Mesenchymal stem cell (in vitro differentiated cells and primary cell): ENCODE results near the gene EID1.

Experiments
- DNase-seq: peaks from one replicate; pipeline ENCODE4 v3.0.0-alpha.2; 2013
- H2AFZ ChIP-seq: one replicate; pipeline ENCODE4 v1.6.1; 2013; ENCODE audit warnings: low read depth, mild to moderate bottlenecking, control low read depth, inconsistent platforms, low read length, moderate library complexity
- H2AK5ac ChIP-seq: 2 replicates; pipeline ENCODE4 v1.6.1; 2013; ENCODE audit warnings: low read length, moderate library complexity, mild to moderate bottlenecking, inconsistent platforms; ENCODE audit not compliant: severe bottlenecking
- H2BK120ac ChIP-seq: one replicate; pipeline ENCODE4 v1.6.1; 2013; ENCODE audit warnings: low read depth, mild to moderate bottlenecking, inconsistent platforms, low read length, moderate library complexity
- H2BK12ac ChIP-seq, 2 experiments: one replicate each; pipeline ENCODE4 v1.6.1; 2013; ENCODE audit warnings: inconsistent platforms in 2 of 2, low read length in 2 of 2, mild to moderate bottlenecking in 2 of 2, moderate library complexity in 2 of 2, control low read depth in 1 of 2
- H2BK15ac ChIP-seq: one replicate; pipeline ENCODE4 v1.6.1; 2013; ENCODE audit warnings: mild to moderate bottlenecking, low read depth, inconsistent platforms; ENCODE audit not compliant: poor library complexity, severe bottlenecking
- H2BK5ac ChIP-seq: 2 replicates; pipeline ENCODE4 v1.6.1; 2013; ENCODE audit warnings: low read depth, mild to moderate bottlenecking, low read length, control low read depth, inconsistent platforms; ENCODE audit not compliant: poor library complexity, severe bottlenecking
- H3K14ac ChIP-seq, 2 experiments: one replicate each; pipeline ENCODE4 v1.6.1; 2013; ENCODE audit warnings: inconsistent platforms in 2 of 2, low read length in 2 of 2, control low read depth in 1 of 2, mild to moderate bottlenecking in 1 of 2, moderate library complexity in 1 of 2
- H3K18ac ChIP-seq, 2 experiments: one replicate each; pipeline ENCODE4 v1.6.1; 2013; ENCODE audit warnings: inconsistent platforms in 2 of 2, low read length in 2 of 2, control low read depth in 1 of 2, low read depth in 1 of 2, mild to moderate bottlenecking in 1 of 2
- H3K23ac ChIP-seq, 2 experiments: one replicate each; pipeline ENCODE4 v1.6.1; 2013; ENCODE audit warnings: inconsistent platforms in 2 of 2, low read length in 2 of 2, mild to moderate bottlenecking in 2 of 2, moderate library complexity in 2 of 2, control low read depth in 1 of 2
- H3K27ac ChIP-seq: 2 replicates; pipeline ENCODE4 v1.5.1; 2013; ENCODE audit warnings: mild to moderate bottlenecking, moderate library complexity, low read length, control low read depth, inconsistent platforms; ENCODE audit not compliant: poor library complexity, severe bottlenecking
- H3K27me3 ChIP-seq, 2 experiments: 2 replicates each; pipeline versions ENCODE4 v1.6.1 to v1.7.0; 2013; ENCODE audit warnings: low read length in 2 of 2, mild to moderate bottlenecking in 2 of 2, moderate library complexity in 2 of 2, control low read depth in 1 of 2, inconsistent platforms in 1 of 2; ENCODE audit not compliant: control insufficient read depth in 1 of 2, insufficient read depth in 1 of 2
- H3K36me3 ChIP-seq, 2 experiments: 2 replicates each; pipeline versions ENCODE4 v1.6.1 to v1.7.0; 2013; ENCODE audit warnings: low read length in 2 of 2, control low read depth in 1 of 2, inconsistent platforms in 1 of 2, low read depth in 1 of 2, mild to moderate bottlenecking in 1 of 2; ENCODE audit not compliant: insufficient read depth in 2 of 2, control insufficient read depth in 1 of 2
- H3K4ac ChIP-seq, 2 experiments: one replicate each; pipeline ENCODE4 v1.6.1; 2013; ENCODE audit warnings: inconsistent platforms in 2 of 2, low read length in 2 of 2, mild to moderate bottlenecking in 2 of 2, moderate library complexity in 2 of 2, control low read depth in 1 of 2, low read depth in 1 of 2
- H3K4me1 ChIP-seq: 2 replicates; pipeline ENCODE4 v1.6.1; 2013; ENCODE audit warnings: low read depth, low read length, control low read depth; ENCODE audit not compliant: control insufficient read depth, insufficient read depth
- H3K4me2 ChIP-seq: 2 replicates; pipeline ENCODE4 v1.6.1; 2013; ENCODE audit warnings: low read length, mild to moderate bottlenecking, inconsistent platforms; ENCODE audit not compliant: poor library complexity, severe bottlenecking
- H3K4me3 ChIP-seq, 2 experiments: 2 replicates each; pipeline versions ENCODE4 v1.5.1 to v1.7.0; 2013; ENCODE audit warnings: low read length in 2 of 2, mild to moderate bottlenecking in 2 of 2, control low read depth in 1 of 2, low read depth in 1 of 2; ENCODE audit not compliant: insufficient read depth in 1 of 2
- H3K79me1 ChIP-seq: replicated peaks from 2 replicates; pipeline ENCODE4 v1.6.1; 2013; ENCODE audit warnings: mild to moderate bottlenecking, control low read depth, low read length, inconsistent platforms; ENCODE audit not compliant: poor library complexity, severe bottlenecking
- H3K9ac ChIP-seq: 2 replicates; pipeline ENCODE4 v1.7.0; 2013; ENCODE audit warnings: mild to moderate bottlenecking, low read length, moderate library complexity
- H3K9me3 ChIP-seq: 2 replicates; pipeline ENCODE4 v1.7.0; 2013; ENCODE audit warnings: mild to moderate bottlenecking, low read length; ENCODE audit not compliant: control insufficient read depth
- H4K8ac ChIP-seq: one replicate; pipeline ENCODE4 v1.6.1; 2013; ENCODE audit warnings: inconsistent platforms, mild to moderate bottlenecking, low read length, moderate library complexity
- H4K91ac ChIP-seq: one replicate; pipeline ENCODE4 v1.6.1; 2013; ENCODE audit warnings: mild to moderate bottlenecking, low read length, inconsistent platforms
- WGBS: methylation state at CpG from one replicate; pipeline ENCODE4 v1.1.7; 2013; ENCODE audit warnings: mixed read lengths; 5-methylcytosine and 5-hydroxymethylcytosine counted together

Gene EID1

GRCh38 chr15:48913141-48913540 is 35.2 kb downstream of the EID1 start:
- Histone ChIP-seq H3K4me3 (no peak overlapping the region), H3K36me3 (no peaks in the 10 kb centered on the region), H2BK12ac (no peak overlapping the region), H3K27ac (no peak overlapping the region), H4K8ac (no peak overlapping the region), H3K14ac (no peak overlapping the region), H2AFZ (no peak overlapping the region), H3K18ac (peak overlapping the region in 1 of 2 experiments; percentile 34), H3K9me3 (no peaks in the 10 kb centered on the region), H3K4me1 (no peaks in the 10 kb centered on the region), H3K4ac (no peak overlapping the region), H3K23ac (no peak overlapping the region), H2BK15ac (no peak overlapping the region), H3K79me1 (no peaks in the 10 kb centered on the region), H4K91ac (no peak overlapping the region), H3K9ac (no peak overlapping the region), H3K4me2 (no peak overlapping the region), H2AK5ac (no peak overlapping the region), H3K27me3 (no peaks in the 10 kb centered on the region), H2BK5ac (no peak overlapping the region), H2BK120ac (no peak overlapping the region)
- DNase-seq = no peak
- 99% methylated on average over 4 of the region's 4 CpGs for WGBS

GRCh38 chr15:48914717-48915116 is 36.8 kb downstream of the EID1 start:
- WGBS = 94% methylated on average over 2 of the region's 3 CpGs
- H2BK12ac ChIP-seq = no peak overlapping the region
- no peak overlapping the region for H3K18ac ChIP-seq

DNA sequence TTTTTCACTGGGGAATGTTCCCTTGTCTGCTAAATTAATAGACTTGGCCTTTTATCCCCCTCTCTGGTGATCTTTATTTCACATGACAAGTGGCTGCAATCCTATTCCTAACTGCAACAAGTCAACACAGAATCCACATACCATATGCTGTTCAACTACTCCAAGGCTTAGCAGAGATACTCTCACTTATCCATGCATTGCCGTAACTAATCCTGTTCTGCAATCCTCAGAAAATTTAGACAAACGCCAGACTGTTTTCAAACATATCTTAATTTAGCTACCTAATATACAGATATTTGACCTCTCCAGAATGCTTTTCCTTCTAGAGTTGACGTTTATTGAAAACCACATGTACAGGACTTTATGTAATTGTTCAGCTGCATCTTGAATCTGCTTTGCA is 37.9 kb downstream of the EID1 start:
- no peak overlapping the region for H2AFZ ChIP-seq
- no peak for DNase-seq
- 90% methylated on average over 3 of the region's 3 CpGs for WGBS

More at GRCh38 chr15:48914717-48915116, 36.8 kb downstream of the EID1 start:
- Histone ChIP-seq H2BK120ac (no peak overlapping the region), H3K4me2 (no peak overlapping the region), H3K4me3 (no peak overlapping the region), H2BK15ac (no peak overlapping the region), H3K36me3 (no peaks in the 10 kb centered on the region), H4K8ac (no peak overlapping the region), H3K9me3 (no peaks in the 10 kb centered on the region), H4K91ac (no peak overlapping the region), H3K9ac (no peak overlapping the region), H3K4ac (no peak overlapping the region), H2AFZ (no peak overlapping the region), H3K14ac (no peak overlapping the region), H2BK5ac (no peak overlapping the region), H3K27me3 (no peaks in the 10 kb centered on the region), H3K79me1 (no peaks in the 10 kb centered on the region), H3K27ac (no peak overlapping the region), H2AK5ac (no peak overlapping the region), H3K23ac (no peak overlapping the region), H3K4me1 (no peaks in the 10 kb centered on the region)
- DNase-seq = no peak

GRCh38 chr15:48916721-48917120 is 38.8 kb downstream of the EID1 start:
- Histone ChIP-seq H2BK15ac (no peak overlapping the region), H2BK120ac (no peak overlapping the region), H2AK5ac (no peak overlapping the region), H3K27ac (no peak overlapping the region), H2BK5ac (no peak overlapping the region), H3K27me3 (no peaks in the 10 kb centered on the region), H3K9ac (no peak overlapping the region), H4K91ac (no peak overlapping the region), H3K4me2 (no peak overlapping the region), H3K4me3 (no peak overlapping the region), H3K36me3 (no peaks in the 10 kb centered on the region), H2BK12ac (no peak overlapping the region), H3K4ac (no peak overlapping the region), H3K18ac (no peak overlapping the region), H3K23ac (peak overlapping the region in 1 of 2 experiments; percentile 64), H2AFZ (no peak overlapping the region), H4K8ac (no peak overlapping the region), H3K4me1 (no peaks in the 10 kb centered on the region), H3K9me3 (no peaks in the 10 kb centered on the region), H3K14ac (no peak overlapping the region), H3K79me1 (no peaks in the 10 kb centered on the region)
- WGBS = 94% methylated on average over 3 of the region's 3 CpGs
- no peak for DNase-seq

More for the DNA sequence above, 37.9 kb downstream of the EID1 start:
- Histone ChIP-seq H3K36me3 (no peaks in the 10 kb centered on the region), H2BK5ac (no peak overlapping the region), H3K14ac (no peak overlapping the region), H2AK5ac (no peak overlapping the region), H4K91ac (no peak overlapping the region), H4K8ac (no peak overlapping the region), H2BK12ac (no peak overlapping the region), H2BK15ac (no peak overlapping the region), H3K4me2 (no peak overlapping the region), H3K27me3 (no peaks in the 10 kb centered on the region), H3K4ac (no peak overlapping the region), H3K18ac (no peak overlapping the region), H3K27ac (no peak overlapping the region), H2BK120ac (no peak overlapping the region), H3K9ac (no peak overlapping the region), H3K4me3 (no peak overlapping the region), H3K9me3 (no peaks in the 10 kb centered on the region), H3K23ac (no peak overlapping the region), H3K4me1 (no peaks in the 10 kb centered on the region), H3K79me1 (no peaks in the 10 kb centered on the region)
